Thyroid gland (tissue), 4 donors: Measurements from ENCODE around the gene GRIK5. TPM values are rescaled to one million over a fixed set of nuclear protein-coding genes. Genes with fewer than 3 reads are reported as not detected.

Source experiments
- DNase-seq, 2 donors: peaks; one replicate each; pipeline ENCODE4 v3.0.0-alpha.2; 2019
- H3K27ac ChIP-seq, 3 donors: fragments of 200-600 bp; sonication (generic); 1 replicate in 2 of 3; 2 replicates in 1 of 3; pipeline ENCODE4 v1.5.1; 2016 to 2019; ENCODE audit warnings: mild to moderate bottlenecking in 1 of 3, moderate library complexity in 1 of 3
- H3K27me3 ChIP-seq: fragments of 200-600 bp; sonication (generic); one replicate; pipeline ENCODE4 v1.5.1; 2019
- H3K36me3 ChIP-seq, 2 donors: fragments of 200-600 bp; sonication (generic); one replicate each; pipeline ENCODE4 v1.5.1; 2016 to 2019
- H3K4me1 ChIP-seq, 2 donors: fragments of 200-600 bp; sonication (generic); one replicate each; pipeline ENCODE4 v1.5.1; 2017 to 2019
- H3K4me3 ChIP-seq, 3 donors: fragments of 200-600 bp; sonication (generic); replicated peaks in 1 of 3; 1 replicate in 2 of 3; 2 replicates in 1 of 3; pipeline ENCODE4 v1.5.1; 2016; ENCODE audit warnings: mild to moderate bottlenecking in 1 of 3
- H3K9me3 ChIP-seq: fragments of 200-600 bp; sonication (generic); one replicate; pipeline ENCODE4 v1.5.1; 2017
- CTCF ChIP-seq, 6 experiments: fragments of 200-600 bp in 3 of 6; fragments of 450-650 bp in 3 of 6; sonication (generic) in 3 of 6; IDR thresholded peaks; one replicate each; pipeline ENCODE4 v1.5.1; 2016 to 2019; ENCODE audit warnings: antibody characterized with exemption in 6 of 6, mild to moderate bottlenecking in 2 of 6, inconsistent platforms in 1 of 6, moderate library complexity in 1 of 6
- POLR2A ChIP-seq, 2 donors: fragments of 450-650 bp; IDR thresholded peaks; one replicate each; pipeline ENCODE4 v1.6.1; 2017; ENCODE audit warnings: antibody characterized with exemption in 2 of 2, mild to moderate bottlenecking in 2 of 2, moderate library complexity in 1 of 2
- WGBS, 2 donors: methylation state at CpG; one replicate each; pipeline ENCODE4 v1.1.5; 2017; 5-methylcytosine and 5-hydroxymethylcytosine counted together
- intact Hi-C: fragments of 100-400 bp; cut with DNase I; formaldehyde crosslinking; loops from one replicate; pipeline ENCODE4 v1.15.1; 2023
- total RNA-seq, 4 donors: library from RNA; depleted of rRNA; stranded (reverse); fragments of >200 nt; gene quantifications; one replicate each; pipeline ENCODE4 v1.2.3, GENCODE V29; 2016

Gene GRIK5
- total RNA-seq, 4 donors from 2014 or later, result 12.0 to 24.2 (median 20.1) TPM

DNA sequence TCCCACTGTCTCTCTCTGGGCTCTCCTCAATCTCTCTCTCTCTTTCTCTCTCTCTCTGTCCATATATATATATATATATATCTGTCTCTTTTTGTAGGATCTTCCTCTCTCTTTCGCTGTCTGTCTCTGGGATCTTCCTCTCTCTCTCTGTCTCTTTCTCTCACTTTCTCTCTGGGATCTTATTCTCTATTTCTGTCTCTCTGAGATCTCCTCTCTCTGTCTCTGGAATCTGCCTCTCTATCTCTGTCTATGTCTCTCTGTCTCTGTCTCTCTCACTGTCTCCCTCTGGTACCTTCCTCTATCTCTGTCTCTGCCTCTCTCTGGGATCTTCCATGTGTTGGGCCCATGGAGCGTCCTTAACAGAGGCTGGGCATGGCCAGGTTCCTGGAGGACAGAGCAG is 79.4 kb downstream of the GRIK5 start:
- H3K27me3 ChIP-seq, result peaks cover 14% of the 10 kb centered on the region
- H3K4me3 ChIP-seq, result no peak overlapping the region
- WGBS, 2 donors, result 81% methylated on average over 2 of the region's 2 CpGs
- TF ChIP-seq CTCF (IDR thresholded peaks at IDR 0.05) (no peak), POLR2A (IDR thresholded peaks at IDR 0.05) (no peak)
- peaks cover 0 to 8% of the 10 kb centered on the region in 2 donors for H3K4me1 ChIP-seq
- no peak overlapping the region for H3K27ac ChIP-seq
- no peak for DNase-seq
- intact Hi-C loops, result no loop called here
- H3K36me3 ChIP-seq, result no peaks in the 10 kb centered on the region
- no peaks in the 10 kb centered on the region for H3K9me3 ChIP-seq

- Histone ChIP-seq H3K4me3 (no peak overlapping the region), H3K4me1 (peaks cover 0 to 8% of the 10 kb centered on the region in 2 donors), H3K27me3 (peaks cover 14% of the 10 kb centered on the region), H3K36me3 (no peaks in the 10 kb centered on the region), H3K9me3 (no peaks in the 10 kb centered on the region), H3K27ac (no peak overlapping the region)
- no peak for DNase-seq
- intact Hi-C loops, result no loop called here
- 84 to 86% methylated on average over 4 of the region's 4 CpGs for WGBS, 2 donors
- no peak for TF ChIP-seq CTCF (IDR thresholded peaks at IDR 0.05)
- TF ChIP-seq POLR2A (IDR thresholded peaks at IDR 0.05), result no peak
These were observed 80.0 kb downstream of the GRIK5 start for GRCh38 chr19:41990028-41990427.

DNA sequence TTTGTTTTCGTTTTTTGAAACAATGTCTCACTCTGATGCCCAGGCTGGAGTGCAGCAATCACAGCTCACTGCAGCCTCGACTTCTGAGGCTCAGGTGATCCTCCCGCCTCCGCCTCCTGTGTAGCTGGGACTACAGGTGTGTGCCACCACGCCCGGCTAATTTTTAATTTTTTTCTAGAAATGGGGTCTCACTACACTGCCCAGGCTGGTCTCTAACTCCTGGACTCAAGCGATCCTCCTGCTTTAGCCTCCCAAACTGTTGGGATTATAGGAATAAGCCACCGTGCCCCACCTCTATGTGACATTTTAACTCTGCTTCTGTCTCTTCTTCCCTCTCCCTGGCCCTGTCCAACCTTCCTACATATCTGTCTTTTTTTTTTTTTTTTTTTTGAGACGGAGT is 81.1 kb downstream of the GRIK5 start:
- no peaks in the 10 kb centered on the region for H3K36me3 ChIP-seq
- DNase-seq, result no peak
- intact Hi-C loops, result no loop called here
- H3K4me3 ChIP-seq, result no peak overlapping the region
- H3K27me3 ChIP-seq, result peaks cover 9% of the 10 kb centered on the region
- no peak for TF ChIP-seq POLR2A (IDR thresholded peaks at IDR 0.05)
- TF ChIP-seq CTCF (IDR thresholded peaks at IDR 0.05), result no peak
- no peaks in the 10 kb centered on the region for H3K9me3 ChIP-seq
- H3K4me1 ChIP-seq, result peaks cover 0 to 4% of the 10 kb centered on the region in 2 donors
- no peak overlapping the region for H3K27ac ChIP-seq
- WGBS, 2 donors, result 87 to 90% methylated on average over 9 of the region's 9 CpGs

DNA sequence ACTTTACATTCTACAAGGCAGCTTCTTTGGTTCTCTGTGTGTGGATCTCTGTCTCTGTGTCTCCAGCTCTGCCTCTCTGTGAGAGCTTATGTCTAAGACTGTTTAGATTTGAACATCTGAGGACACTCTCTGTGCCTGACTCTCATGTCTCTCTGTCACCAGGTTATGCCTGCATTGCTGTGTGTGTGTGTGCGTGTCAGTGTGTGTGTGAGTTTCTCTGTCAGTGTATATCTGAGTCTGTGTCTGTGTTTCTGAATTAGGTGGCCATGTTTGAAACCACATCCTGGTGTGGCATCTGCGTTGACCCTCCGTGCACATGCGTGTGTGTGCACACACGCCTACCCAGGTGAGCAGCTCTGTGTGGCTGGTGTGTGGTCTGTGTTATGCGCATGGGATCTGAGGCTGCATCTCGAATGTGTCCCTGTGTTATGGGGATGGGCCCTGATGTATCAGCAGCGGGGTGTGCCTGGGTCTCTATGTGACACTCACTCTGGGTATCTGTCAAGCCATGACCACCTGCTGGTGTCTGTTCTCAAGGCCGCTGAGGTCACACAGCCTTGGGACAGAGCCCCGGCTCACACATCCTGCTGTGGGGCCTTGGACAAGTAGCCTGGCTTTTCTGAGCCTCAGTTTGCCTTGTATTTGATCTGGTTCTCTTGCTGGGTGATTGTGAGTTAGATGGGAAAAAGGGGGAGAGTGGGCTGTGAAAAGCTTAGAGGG is 82.7 kb downstream of the GRIK5 start:
- Histone ChIP-seq H3K9me3 (no peaks in the 10 kb centered on the region), H3K27me3 (no peaks in the 10 kb centered on the region), H3K27ac (no peak overlapping the region), H3K36me3 (no peaks in the 10 kb centered on the region), H3K4me3 (no peak overlapping the region), H3K4me1 (no peaks in the 10 kb centered on the region)
- intact Hi-C loops, result no loop called here
- 86 to 87% methylated on average over 10 of the region's 10 CpGs for WGBS, 2 donors
- no peak for DNase-seq
- TF ChIP-seq POLR2A (IDR thresholded peaks at IDR 0.05) (no peak), CTCF (IDR thresholded peaks at IDR 0.05) (no peak)

DNA sequence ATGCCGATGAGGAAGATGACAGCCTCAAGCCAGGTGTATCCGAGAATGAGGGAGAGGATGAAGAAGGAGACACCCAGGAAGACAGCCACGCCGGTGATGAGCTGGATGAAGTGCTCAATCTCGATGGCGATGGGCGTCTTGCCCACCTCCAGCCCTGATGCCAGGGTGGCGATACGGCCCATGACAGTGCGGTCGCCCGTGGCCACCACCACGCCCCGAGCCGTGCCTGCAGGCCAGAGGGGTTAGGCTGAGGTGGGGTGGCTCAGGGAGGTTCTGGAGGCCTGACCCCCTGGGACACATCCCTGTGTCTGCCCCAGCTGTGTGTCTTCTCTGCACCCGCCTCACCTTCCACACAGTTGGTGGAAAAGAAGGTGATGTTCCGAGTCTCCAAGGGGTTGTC is 85.0 kb downstream of the GRIK5 start:
- no peak for DNase-seq
- H3K27ac ChIP-seq, result no peak overlapping the region
- WGBS, 2 donors, result 90 to 91% methylated on average over 2 to 4 of the region's 17 CpGs

More for the DNA sequence above, 85.0 kb downstream of the GRIK5 start:
- Histone ChIP-seq H3K4me1 (no peaks in the 10 kb centered on the region), H3K27me3 (no peaks in the 10 kb centered on the region), H3K9me3 (no peaks in the 10 kb centered on the region), H3K36me3 (no peaks in the 10 kb centered on the region), H3K4me3 (no peak overlapping the region)
- TF ChIP-seq POLR2A (IDR thresholded peaks at IDR 0.05) (no peak), CTCF (IDR thresholded peaks at IDR 0.05) (no peak)
- intact Hi-C loops, result no loop called here
